GM11168 (cell line): ENCODE results near the gene NHSL1.

ENCODE experiments used
- in situ Hi-C: fragments of 300-500 bp; cut with MboI; formaldehyde crosslinking; loops from one replicate; pipeline ENCODE4 v1.12.0; 2022; ENCODE audit warnings: low sequenced_read_pairs; ENCODE audit not compliant: unreplicated experiment

NHSL1 gene

DNA sequence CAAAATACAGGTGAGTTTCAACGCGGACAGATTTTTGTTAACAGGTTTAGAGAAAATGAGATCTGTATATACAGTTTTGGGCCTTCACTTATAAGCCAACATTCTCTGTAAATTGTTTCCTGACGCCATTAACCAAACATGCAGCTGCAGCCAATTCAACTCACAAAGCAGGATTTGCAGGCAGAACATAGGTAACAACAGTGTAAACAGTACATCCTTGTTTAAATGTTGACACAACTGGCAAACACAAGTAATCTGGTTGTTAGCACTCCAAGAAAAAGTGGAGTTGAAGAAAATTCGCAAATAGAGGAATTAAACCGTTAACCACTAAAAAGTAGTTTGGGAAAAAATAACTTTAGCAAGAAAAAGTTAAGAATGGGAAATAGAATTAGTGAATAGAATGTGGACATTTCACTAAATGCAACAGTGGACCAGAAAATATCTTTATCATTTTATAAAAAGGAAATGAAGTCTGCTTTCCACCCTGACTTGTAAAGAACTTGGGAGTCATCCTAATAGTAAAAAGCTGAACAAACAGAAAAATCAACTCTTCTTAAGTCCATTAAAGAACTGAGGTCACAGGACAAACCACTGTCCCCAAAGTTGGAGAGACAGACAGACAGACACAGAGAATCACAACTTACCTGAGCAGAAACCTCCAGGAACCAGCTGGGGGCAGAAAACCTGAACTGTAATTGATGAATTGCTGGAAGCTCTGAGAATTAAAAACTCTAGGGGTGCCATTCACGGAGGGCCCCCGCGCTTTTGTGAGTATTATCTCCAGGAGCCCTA, 111.5 kb downstream of the NHSL1 start:
- in situ Hi-C loops, result no loop called here

DNA sequence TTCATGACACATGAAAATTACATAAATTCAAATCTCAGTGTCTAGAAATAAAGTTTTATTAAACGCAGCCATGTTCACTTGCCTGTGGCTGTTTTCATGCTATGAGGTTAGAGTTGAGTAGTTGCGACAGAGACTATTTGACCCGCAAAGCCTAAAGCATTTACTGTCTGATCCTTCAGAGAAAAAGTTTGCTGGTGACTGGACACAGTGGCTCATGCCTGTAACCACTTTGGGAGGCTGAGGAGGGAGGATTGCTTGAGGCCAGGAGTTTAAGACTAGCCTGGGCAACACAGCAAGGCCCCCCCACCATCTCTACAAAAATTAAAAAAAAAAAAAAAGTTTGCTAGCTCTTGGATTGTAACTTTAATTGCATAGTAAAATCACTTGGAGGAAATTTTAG, 112.4 kb downstream of the NHSL1 start:
- in situ Hi-C loops, result no loop called here

DNA sequence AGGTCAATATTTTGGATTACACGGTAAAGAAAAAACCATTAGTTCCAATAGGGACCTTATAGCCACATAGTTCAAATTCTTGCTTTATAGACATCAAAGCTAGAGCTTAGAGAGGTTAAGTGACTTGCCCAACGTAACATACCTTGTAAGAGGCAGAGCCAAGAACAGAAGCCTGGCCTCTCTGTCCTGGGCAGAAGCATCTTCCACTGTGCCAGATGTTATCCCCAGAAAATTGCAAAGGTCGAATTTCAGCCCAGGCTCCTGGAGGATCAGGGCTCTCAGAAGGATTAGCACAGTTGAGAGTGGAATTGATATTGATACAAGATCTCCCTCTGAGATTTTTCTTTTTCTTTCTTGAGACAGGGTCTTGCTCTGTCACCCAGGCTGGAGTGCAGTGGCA, 115.5 kb downstream of the NHSL1 start:
- in situ Hi-C loops, result no loop called here

DNA sequence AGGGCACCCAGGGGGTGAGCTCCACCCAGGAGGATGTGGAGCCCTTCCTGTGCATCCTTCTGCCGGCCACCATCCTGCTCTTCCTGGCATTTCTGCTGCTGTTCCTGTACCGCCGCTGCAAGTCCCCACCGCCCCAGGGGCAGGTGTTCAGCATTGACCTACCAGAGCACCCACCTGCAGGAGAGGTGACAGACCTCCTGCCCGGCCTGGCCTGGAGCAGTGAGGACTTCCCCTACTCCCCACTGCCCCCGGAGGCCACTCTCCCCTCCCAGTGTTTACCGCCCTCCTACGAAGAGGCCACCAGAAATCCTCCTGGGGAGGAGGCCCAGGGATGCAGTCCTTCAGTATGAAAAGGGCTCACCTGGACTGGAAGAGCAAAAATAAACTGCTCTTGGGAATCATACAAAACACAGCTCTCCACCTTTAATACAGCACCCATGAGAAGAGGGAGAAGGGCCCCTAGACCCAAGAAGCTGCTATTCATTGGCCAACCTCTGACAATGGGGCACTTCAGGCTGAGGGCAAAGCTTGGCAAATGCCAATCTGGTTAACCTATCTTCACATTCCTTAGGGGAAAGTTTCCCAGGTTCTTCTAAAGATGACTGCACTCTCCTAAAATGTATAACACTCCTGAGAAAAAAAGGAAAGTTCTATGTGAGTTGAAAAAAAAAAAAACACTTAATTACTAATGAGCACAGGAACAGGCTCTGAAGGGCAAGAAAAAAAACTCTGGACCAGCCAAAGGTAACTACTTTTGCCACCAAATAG, 116.6 kb downstream of the NHSL1 start:
- in situ Hi-C loops, result no loop called here

DNA sequence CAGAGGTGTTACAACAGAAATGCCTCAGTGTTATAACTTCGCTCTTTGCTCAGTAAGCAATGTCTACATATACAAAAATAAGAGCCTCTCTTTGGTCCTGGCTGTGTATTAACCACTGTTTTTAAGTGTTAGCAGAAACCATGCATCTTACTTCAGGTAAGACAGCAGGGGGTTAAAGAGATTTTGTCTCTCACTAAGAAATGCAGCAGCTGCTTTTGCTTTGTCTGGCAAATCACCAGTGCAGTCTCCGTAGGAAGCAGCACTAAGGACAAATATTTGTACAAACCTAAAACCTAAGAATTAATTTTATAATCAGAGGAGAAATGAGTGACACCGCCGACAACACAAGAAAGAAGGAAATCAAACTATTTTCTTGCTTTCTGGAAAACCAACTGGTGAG, 120.8 kb downstream of the NHSL1 start:
- in situ Hi-C loops, result no loop called here

DNA sequence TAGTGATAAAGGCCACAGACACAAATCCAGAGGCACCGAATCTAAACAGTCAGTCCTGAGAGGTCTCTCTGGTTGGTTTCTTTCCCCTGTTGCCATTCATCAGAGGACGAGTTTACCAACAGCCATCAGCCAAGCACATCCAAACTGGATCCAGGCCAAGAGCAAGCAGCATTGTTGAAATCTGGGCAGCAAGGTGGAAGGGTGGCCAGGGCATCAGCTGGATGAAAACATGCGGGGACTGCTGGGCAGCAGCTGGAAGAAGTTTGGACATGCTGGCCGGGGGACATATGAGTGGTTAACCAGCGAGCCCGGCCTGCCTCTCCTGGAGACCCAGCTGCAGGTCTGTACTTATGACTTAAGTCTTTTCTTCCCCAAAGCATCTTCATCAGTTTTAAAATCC, 121.5 kb downstream of the NHSL1 start, which contains the start of gene SMIM28:
SMIM28 (plus strand) TSS at position 62 of the 400 bp plus-strand sequence; CDS start at position 230, 168 bp downstream.
- in situ Hi-C loops, result no loop called here

DNA sequence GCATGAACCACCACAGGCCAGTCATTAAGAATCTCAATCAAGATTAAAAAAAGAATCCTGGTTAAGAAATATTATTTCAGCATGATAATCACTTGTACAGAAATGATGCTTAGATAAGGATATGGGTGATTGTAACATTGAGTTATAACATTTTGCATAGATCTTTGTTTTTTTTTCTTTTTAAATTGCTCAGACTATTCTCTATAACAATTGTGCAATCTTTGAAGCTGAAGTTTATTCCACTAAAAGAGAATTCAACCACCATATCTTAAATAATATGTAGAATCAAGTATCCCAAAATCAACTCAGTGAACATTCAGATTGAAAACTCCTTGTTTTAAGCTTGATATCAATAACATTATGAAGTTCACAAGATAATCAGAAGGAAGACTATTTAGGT, 122.3 kb downstream of the NHSL1 start:
- in situ Hi-C loops, result no loop called here

DNA sequence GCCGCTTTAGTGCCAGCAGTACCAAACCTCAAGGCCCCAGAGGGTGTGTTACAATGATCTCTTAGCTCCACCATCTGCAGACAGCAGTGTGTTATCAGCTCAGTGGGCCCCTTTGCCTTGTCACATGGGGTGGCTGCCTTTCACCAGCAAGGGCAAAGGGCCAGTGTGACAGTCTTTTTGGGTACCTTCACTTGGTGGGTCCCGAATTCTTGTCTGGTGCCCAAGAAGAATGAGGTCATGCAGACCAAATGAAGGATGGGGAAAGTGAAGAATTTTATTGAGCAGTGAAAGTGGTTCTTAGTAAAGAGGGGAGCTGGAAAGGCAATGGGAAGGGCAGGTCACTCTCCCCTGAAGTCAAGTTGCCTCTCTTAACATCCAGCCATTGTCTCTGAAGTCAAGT, 124.5 kb downstream of the NHSL1 start:
- in situ Hi-C loops, result no loop called here

DNA sequence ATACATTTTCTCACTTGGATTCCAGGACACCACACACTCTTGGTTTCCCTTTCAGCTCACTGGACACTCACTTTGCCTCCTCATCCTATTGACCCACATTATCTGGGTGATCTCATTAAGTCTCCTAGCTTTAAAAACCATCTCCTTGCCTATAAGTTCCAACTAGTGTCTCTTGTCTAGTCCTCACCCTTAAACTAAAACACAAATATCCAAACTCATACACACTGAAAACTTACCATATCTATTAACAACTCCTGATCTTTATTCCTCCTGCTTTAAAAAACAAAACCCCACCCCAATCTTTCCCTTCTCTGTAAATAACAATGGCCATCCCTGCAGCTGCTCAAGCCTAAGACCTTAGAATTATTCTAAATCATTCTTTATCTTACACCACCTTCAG, 125.1 kb downstream of the NHSL1 start:
- in situ Hi-C loops, result no loop called here

DNA sequence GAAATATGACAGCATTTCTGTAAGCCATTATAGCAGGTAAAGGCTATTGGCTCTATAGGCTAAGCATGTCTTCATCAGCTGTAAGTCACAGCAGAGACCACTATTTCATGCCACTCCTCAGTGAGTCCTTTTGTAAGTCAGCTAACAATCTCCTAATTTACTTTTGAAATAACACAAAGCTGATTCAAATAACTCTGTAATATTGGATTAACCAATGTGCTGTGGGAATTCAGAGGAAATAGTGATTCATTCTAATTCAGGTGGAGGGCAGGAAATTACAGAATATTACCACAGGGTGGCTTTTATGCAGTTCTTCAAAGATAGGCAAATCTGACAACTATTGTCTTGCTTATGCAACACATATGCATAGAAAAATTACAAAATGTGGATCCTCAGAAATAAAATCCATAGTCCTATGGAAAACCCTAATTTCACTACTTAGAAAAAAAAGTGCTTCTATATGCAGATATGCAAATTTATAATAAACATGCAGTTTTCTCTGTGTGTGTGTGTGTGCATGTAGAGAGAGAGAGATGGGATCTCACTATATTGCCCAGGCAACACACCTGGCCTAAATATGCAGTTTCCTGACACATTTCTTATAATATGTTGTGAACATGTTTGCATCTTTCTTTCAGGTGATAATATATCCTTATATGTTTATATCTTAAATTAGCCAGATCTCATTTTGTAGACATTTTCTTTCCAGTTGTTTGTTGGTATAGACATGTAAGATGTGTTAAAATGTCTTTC, 126.4 kb downstream of the NHSL1 start:
- in situ Hi-C loops, result no loop called here
